Measurements from ENCODE around the gene ZNF423.

ZNF423 gene

GRCh38 chr16:49636608-49637007 lies 219.3 kb downstream of the ZNF423 start:
- no peak for DNase-seq

GRCh38 chr16:49635591-49636581 lies 220.0 kb downstream of the ZNF423 start:
- no peak for DNase-seq

- no peak for DNase-seq
These were observed 220.9 kb downstream of the ZNF423 start for GRCh38 chr16:49635009-49635350.

GRCh38 chr16:49634235-49635008 lies 221.5 kb downstream of the ZNF423 start:
- no peak for DNase-seq

GRCh38 chr16:49632795-49633184 lies 223.1 kb downstream of the ZNF423 start:
- DNase-seq: no peak

GRCh38 chr16:49632086-49632794 lies 223.7 kb downstream of the ZNF423 start:
- DNase-seq: no peak

- no peak for DNase-seq
These were observed 224.5 kb downstream of the ZNF423 start for GRCh38 chr16:49631187-49632041.

GRCh38 chr16:49630783-49631182 lies 225.1 kb downstream of the ZNF423 start:
- no peak for DNase-seq

GRCh38 chr16:49629851-49630250 lies 226.1 kb downstream of the ZNF423 start:
- DNase-seq: no peak

GRCh38 chr16:49628148-49628547 lies 227.8 kb downstream of the ZNF423 start:
- DNase-seq: no peak

GRCh38 chr16:49625311-49626065 lies 230.4 kb downstream of the ZNF423 start:
- no peak for DNase-seq

- no peak for DNase-seq
These were observed 232.2 kb downstream of the ZNF423 start for GRCh38 chr16:49623501-49624266.

- DNase-seq: no peak
These were observed 233.2 kb downstream of the ZNF423 start for GRCh38 chr16:49622421-49623402.

- DNase-seq: no peak
These were observed 233.9 kb downstream of the ZNF423 start for GRCh38 chr16:49622084-49622390.

- no peak for DNase-seq
These were observed 234.4 kb downstream of the ZNF423 start for GRCh38 chr16:49621241-49622083.

- no peak for DNase-seq
These were observed 235.1 kb downstream of the ZNF423 start for GRCh38 chr16:49620869-49621240.

- no peak for DNase-seq
These were observed 235.6 kb downstream of the ZNF423 start for GRCh38 chr16:49620158-49620868.

GRCh38 chr16:49619811-49620157 lies 236.1 kb downstream of the ZNF423 start:
- DNase-seq: no peak

Data from NCI-H1417 treated with DMSO at 0.1 percent for 48 hours (cell line).